ENCODE data around the gene AHDC1. TPM values are rescaled to one million over a fixed set of nuclear protein-coding genes. Genes with fewer than 3 reads are reported as not detected.

The AHDC1 gene
- total and polyA plus RNA-seq, 9 of the 15 experiments (the other 6 are each of a cell fraction or from before 2014, with no cell fraction given) = 0.21 to 36.4 (median 4.7) TPM

- POLR2A ChIA-PET = interaction anchor here (0.6 to 1.0 kb wide), 2 partner anchors 67 to 107 kb away, joined by 4 read pairs; no protein-coding TSS in a partner anchor
Measured at GRCh38 chr1:27632387-27633297, 28.7 kb upstream of the AHDC1 start.

More at GRCh38 chr1:27632387-27633297, 28.7 kb upstream of the AHDC1 start:
- Histone ChIP-seq H3K9me3 (replicated peaks; ENCODE audit: control insufficient read depth, insufficient read depth, low read depth, low read length) (no peaks in the 10 kb centered on the region), H3K36me3 (ENCODE audit: control insufficient read depth, insufficient read depth, low read length) (no peaks in the 10 kb centered on the region), H3K27ac (ENCODE audit: extremely low read depth, low read depth, low read length) (no peak overlapping the region), H3K4me1 (replicated peaks in 1 of 2; ENCODE audit: control insufficient read depth in 2 of 2, insufficient read depth in 2 of 2, low read length in 2 of 2) (peaks cover 13 to 17% of the 10 kb centered on the region in 2 experiments; a peak in 4 of 5 replicates), H3K79me2 (ENCODE audit: control insufficient read depth, insufficient read depth, low read length) (no peaks in the 10 kb centered on the region), H3K27me3 (ENCODE audit: control insufficient read depth in 2 of 2, insufficient read depth in 2 of 2, low read length in 2 of 2) (peaks cover 6 to 20% of the 10 kb centered on the region in 2 experiments; a peak in 3 of 5 replicates), H2AFZ (ENCODE audit: low read depth, low read length) (no peak overlapping the region), H3K4me3 (no peak overlapping the region), H3K4me2 (ENCODE audit: insufficient read depth, low read length) (no peak overlapping the region), H3K9me1 (ENCODE audit: control insufficient read depth, insufficient read depth, low read length) (no peaks in the 10 kb centered on the region), H4K20me1 (replicated peaks; ENCODE audit: control insufficient read depth, insufficient read depth, low read length) (no peaks in the 10 kb centered on the region), H3K9ac (ENCODE audit: insufficient read depth in 1 of 2, low read depth in 2 of 2, low read length in 2 of 2) (no peak overlapping the region)
- DNase-seq (ENCODE audit: extremely low read depth in 1 of 4, low spot score in 3 of 4) (no peak), FAIRE-seq (no peak), ATAC-seq (no peak)
- CTCF ChIA-PET (ENCODE audit: low intra/inter-chr PET ratio) = interaction anchor here (0.6 kb wide), 1 partner anchor 10 kb away, joined by 4 read pairs; no protein-coding TSS in a partner anchor
- 31% methylated on average over 14 of the region's 14 CpGs for WGBS (ENCODE audit: insufficient coverage, low coverage, missing lambda C conversion rate)
- in situ Hi-C loops (cut with MboI) = no loop called here
- intact Hi-C loops (cut with micrococcal nuclease) = no loop called here
- BruUV-seq (replicated peaks) = no TSS peak
- TF ChIP-seq CBX1 (IDR thresholded peaks at IDR 0.05; ENCODE audit: low read depth) (0 out of 2 replicates have a peak, but pooled peaks have one; percentile 45), HDAC2 (IDR thresholded peaks at IDR 0.05) (peak; percentile 23; the same call in 1 of the 2 replicates), SMARCA5 (IDR thresholded peaks at IDR 0.05) (peak; percentile 41; the same call in 1 of the 2 replicates), ZBTB7A (IDR thresholded peaks at IDR 0.05; ENCODE audit: borderline replicate concordance, control insufficient read depth, low read depth, low read length) (peak; percentile 50; the same call in 1 of the 2 replicates), ZBTB49 (CRISPR knock-in tag; IDR thresholded peaks at IDR 0.05; ENCODE audit: borderline replicate concordance) (no peak), BCOR (IDR thresholded peaks at IDR 0.05) (peak; percentile 84)

Measured in K562 (cell line).